HG02970 (cell line): ENCODE data around the gene NAMPT.
"Not testable (repeated sequence)": the region's sequence is repeated elsewhere in the genome, so short reads cannot be mapped to it uniquely, and the experiment has no call there.

Experiments
- ATAC-seq: cut with Tn5 transposase; IDR thresholded peaks from one replicate; pipeline ENCODE4 v1.9.1; 2021; ENCODE audit warnings: mild to moderate bottlenecking, moderate library complexity, moderate number of reproducible peaks; ENCODE audit not compliant: unreplicated experiment, low FRiP score

Gene NAMPT

DNA sequence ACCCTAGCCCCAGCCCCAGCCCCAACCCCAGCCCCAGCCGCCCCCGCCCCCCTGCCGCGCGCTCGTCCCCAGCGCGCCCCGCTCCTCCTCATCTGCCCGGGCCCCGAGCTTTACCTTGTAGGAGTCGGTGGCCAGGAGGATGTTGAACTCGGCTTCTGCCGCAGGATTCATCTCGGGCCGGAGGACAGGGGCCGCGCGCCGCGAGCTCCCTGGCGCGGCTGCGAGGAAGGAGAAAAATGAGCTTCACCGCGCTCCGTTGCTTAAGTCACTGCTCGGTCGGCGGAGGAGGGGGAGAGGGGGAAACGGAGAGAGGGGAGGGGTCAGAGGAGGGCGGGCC lies at the start of gene NAMPT:
Gene NAMPT, minus strand, starts transcription at position 270 of the 337 bp plus-strand sequence. Its CDS starts 99 bp downstream, at position 171.
- ATAC-seq: no peak

- no peak for ATAC-seq
Measured at GRCh38 chr7:106332201-106332600, 47.4 kb upstream of the NAMPT start.

DNA sequence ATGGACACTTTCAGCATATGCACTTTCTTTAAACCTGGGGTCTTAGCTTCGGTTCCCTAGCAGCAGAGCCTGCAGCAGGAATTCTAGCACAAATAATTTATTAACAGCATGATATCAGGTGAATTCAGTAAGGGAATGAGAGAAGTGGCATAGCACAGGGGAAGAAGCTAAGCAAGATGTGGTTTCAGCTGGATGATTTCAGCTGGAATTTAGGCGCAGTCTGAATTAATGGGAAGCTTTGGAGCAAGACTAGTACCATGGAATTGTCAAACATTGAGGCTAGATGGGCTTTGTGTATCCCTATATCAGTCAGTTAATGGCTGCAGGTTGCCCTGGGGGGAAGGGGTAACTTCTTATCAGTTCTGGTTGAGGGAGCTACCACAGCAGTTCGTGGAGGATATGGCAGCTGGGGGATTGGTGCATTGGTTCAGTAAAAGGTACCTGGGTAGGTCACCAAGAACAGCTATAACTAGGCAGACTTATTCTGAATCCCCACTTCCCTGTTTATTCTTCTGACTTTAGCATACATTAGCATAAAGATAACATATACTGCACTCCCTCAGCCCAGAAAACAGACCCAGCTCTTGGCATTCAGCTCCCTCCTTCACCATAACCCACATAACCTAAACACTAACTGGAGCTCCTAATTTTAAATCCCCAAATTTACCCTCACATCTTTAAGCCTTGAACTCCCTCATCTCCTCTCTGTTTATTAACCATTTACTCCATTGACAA lies 46.8 kb upstream of the NAMPT start:
- no peak for ATAC-seq

- ATAC-seq: no peak
Measured at GRCh38 chr7:106329971-106330733, 45.4 kb upstream of the NAMPT start.

DNA sequence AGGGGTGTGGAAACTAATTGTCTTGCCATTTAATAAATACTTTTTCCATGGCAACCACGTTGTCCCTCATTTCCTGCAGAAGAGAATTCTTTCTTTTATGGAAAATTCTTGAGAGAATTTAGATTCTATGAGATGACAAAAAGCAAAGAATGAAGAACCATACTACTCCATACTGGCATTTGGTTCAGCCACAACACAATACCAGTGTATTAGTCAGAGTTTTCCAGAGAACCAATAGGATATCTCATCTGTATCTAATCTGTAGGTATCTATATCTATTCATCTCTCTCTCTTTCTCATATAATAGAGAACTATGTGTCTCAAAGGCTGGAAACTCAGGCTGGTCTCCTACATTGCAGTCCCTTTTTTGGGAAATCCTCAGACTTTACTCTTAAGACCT lies 44.6 kb upstream of the NAMPT start:
- ATAC-seq: no peak

- no peak for ATAC-seq
Measured at GRCh38 chr7:106327538-106328481, 43.0 kb upstream of the NAMPT start.

- ATAC-seq: no peak
Measured at GRCh38 chr7:106326594-106327537, 42.1 kb upstream of the NAMPT start.

GRCh38 chr7:106324509-106324908 lies 39.7 kb upstream of the NAMPT start:
- not testable (repeated sequence) for ATAC-seq

GRCh38 chr7:106320254-106320770 lies 35.5 kb upstream of the NAMPT start:
- not testable (repeated sequence) for ATAC-seq

GRCh38 chr7:106318482-106318881 lies 33.7 kb upstream of the NAMPT start:
- no peak for ATAC-seq

GRCh38 chr7:106317971-106318370 lies 33.2 kb upstream of the NAMPT start:
- ATAC-seq: no peak

GRCh38 chr7:106316947-106317346 lies 32.2 kb upstream of the NAMPT start:
- no peak for ATAC-seq

DNA sequence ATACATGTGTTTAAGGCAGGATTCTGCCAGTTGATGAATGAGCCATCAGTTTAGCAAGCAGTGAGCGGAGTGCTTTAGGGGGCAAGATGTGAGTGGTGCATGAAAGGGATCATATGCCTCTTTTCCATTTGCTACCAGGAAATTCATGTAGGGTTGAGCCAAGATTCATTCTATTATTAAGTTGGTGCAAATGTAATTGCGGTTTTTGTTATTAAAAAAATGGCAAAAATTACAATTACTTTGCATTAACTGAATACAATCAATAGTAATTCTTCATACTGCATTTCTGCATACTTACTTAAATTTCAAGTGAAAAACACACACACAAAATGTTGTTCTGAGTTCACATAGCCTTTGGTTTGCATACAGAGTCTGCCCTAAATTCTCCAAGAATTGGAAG lies 30.1 kb upstream of the NAMPT start:
- ATAC-seq: no peak

DNA sequence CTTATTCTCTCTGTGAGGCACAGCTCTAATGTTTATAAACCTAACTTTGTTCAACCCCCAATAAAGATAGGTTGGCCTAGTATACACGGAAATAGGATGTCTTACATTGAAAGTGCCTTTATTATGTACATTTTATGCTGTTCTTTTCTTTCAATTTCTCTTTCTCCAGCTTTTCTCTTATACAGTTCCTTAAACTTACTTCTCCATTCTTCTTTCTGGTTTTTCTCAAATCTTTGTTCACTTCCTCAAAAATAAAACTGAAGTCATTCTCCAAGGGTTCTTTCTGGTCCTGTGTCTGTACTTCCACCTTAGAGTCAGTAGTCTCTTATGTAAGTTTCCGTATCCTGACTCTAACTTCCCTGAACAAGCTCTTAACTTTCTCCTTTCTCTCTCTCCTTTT lies 29.2 kb upstream of the NAMPT start:
- no peak for ATAC-seq

GRCh38 chr7:106313456-106313901 lies 28.7 kb upstream of the NAMPT start:
- no peak for ATAC-seq

DNA sequence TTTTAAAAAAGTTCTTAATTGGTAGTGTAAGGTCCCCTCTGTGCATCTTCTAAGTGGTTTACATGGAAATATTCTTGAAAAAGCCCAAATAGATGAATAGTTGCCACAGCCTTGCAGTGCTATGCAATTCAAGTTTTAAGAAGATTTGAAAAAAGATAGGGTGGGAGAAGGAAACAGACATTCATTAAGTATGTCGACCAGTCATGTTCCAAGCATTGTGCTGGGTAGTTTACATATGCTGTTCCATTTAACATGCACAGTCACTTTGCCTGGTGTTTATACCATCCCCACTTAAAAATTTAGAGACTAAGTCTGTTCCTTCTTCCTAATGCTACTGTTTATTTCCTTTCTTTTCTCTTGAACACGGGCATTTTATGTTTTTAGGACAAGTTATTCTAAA lies 28.1 kb upstream of the NAMPT start:
- ATAC-seq: no peak

- no peak for ATAC-seq
Measured at GRCh38 chr7:106312099-106312871, 27.5 kb upstream of the NAMPT start.

- ATAC-seq: no peak
Measured at GRCh38 chr7:106309362-106309761, 24.6 kb upstream of the NAMPT start.

GRCh38 chr7:106306256-106306655 lies 21.5 kb upstream of the NAMPT start:
- ATAC-seq: no peak
